Neural progenitor cell (in vitro differentiated cells): ENCODE measurements around the gene ELFN1.

ENCODE experiments used
- CTCF ChIP-seq: fragments of 200-600 bp; sonication (generic); IDR thresholded peaks from 2 replicates; pipeline ENCODE4 v1.5.1; 2017; ENCODE audit warnings: antibody characterized with exemption, mild to moderate bottlenecking
- EZH2 ChIP-seq: fragments of 200-600 bp; sonication (generic); IDR thresholded peaks from 2 replicates; pipeline ENCODE4 v1.6.1; 2017; ENCODE audit warnings: antibody characterized with exemption, mild to moderate bottlenecking, moderate library complexity

DNA sequence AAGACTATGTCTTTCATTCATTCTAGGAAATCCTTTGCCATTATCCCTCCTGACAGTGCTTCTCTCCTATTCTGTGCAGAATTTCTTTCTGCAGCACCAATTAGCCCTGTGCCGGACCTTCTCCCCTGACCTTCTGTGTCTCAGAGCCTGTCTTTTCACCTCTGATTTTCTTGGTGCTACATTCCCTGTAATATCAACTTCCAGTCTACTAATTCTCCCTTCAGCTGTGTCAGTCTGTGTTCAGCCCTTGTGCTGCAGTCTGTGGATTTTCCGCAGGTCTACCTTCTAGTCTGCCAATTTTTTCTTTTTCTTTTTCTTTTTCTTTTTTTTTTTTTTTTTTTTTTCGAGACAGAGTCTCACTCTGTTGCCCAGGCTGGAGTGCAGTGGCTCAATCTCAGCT, 115.8 kb downstream of the ELFN1 start:
- TF ChIP-seq CTCF: no peak
- no peak for TF ChIP-seq EZH2
